Progenitor cell of endocrine pancreas (in vitro differentiated cells): ENCODE data around the gene EXOC7. TPM values are rescaled to one million over a fixed set of nuclear protein-coding genes. Genes with fewer than 3 reads are reported as not detected.

Experiments used
- DNase-seq: peaks from one replicate; pipeline ENCODE4 v3.0.0; 2021; ENCODE audit warnings: low spot score; ENCODE audit not compliant: unreplicated experiment
- H3K27ac Mint-ChIP-seq: 2 replicates; pipeline ENCODE4 v1.8.0; 2021; ENCODE audit warnings: mild to moderate bottlenecking, moderate library complexity, mixed read lengths
- H3K27me3 Mint-ChIP-seq: 2 replicates; pipeline ENCODE4 v1.8.0; 2021; ENCODE audit warnings: mixed read lengths
- H3K36me3 Mint-ChIP-seq: 2 replicates; pipeline ENCODE4 v1.8.0; 2022; ENCODE audit warnings: mixed read lengths; ENCODE audit not compliant: insufficient read depth
- H3K4me1 Mint-ChIP-seq: 2 replicates; pipeline ENCODE4 v1.8.0; 2021; ENCODE audit warnings: low read depth, mixed read lengths
- H3K4me3 Mint-ChIP-seq: 2 replicates; pipeline ENCODE4 v1.8.0; 2021; ENCODE audit warnings: low read depth, mild to moderate bottlenecking, moderate library complexity, mixed read lengths
- H3K9me3 Mint-ChIP-seq: 2 replicates; pipeline ENCODE4 v1.8.0; 2021; ENCODE audit warnings: low read depth, mixed read lengths
- CTCF ChIP-seq: fragments of 200-600 bp; sonication (generic); IDR thresholded peaks from one replicate; pipeline ENCODE4 v1.5.0; 2021; ENCODE audit warnings: antibody characterized with exemption, mild to moderate bottlenecking; ENCODE audit not compliant: unreplicated experiment
- total RNA-seq: library from RNA; stranded (reverse); gene quantifications from 2 replicates; pipeline ENCODE4 v1.2.1, GENCODE V29; 2021

EXOC7 gene
- total RNA-seq, 1 donor from 2014 or later, result 354 TPM

- Mint-ChIP-seq H3K27ac (no peak overlapping the region), H3K36me3 (peaks cover 26% of the 10 kb centered on the region), H3K4me3 (no peak overlapping the region), H3K4me1 (peaks cover 1% of the 10 kb centered on the region), H3K27me3 (no peaks in the 10 kb centered on the region), H3K9me3 (no peaks in the 10 kb centered on the region)
- DNase-seq, result no peak
- no peak for TF ChIP-seq CTCF
These were observed 7.6 kb downstream of the EXOC7 start for GRCh38 chr17:76095943-76096342.

GRCh38 chr17:76094046-76094445 lies 9.5 kb downstream of the EXOC7 start:
- Mint-ChIP-seq H3K4me3 (no peak overlapping the region), H3K27me3 (no peaks in the 10 kb centered on the region), H3K27ac (no peak overlapping the region), H3K36me3 (peaks cover 23% of the 10 kb centered on the region), H3K9me3 (no peaks in the 10 kb centered on the region), H3K4me1 (no peaks in the 10 kb centered on the region)
- no peak for DNase-seq
- TF ChIP-seq CTCF, result no peak

GRCh38 chr17:76092526-76093413 lies 10.8 kb downstream of the EXOC7 start:
- H3K4me3 Mint-ChIP-seq, result no peak overlapping the region
- H3K4me1 Mint-ChIP-seq, result no peaks in the 10 kb centered on the region
- no peaks in the 10 kb centered on the region for H3K9me3 Mint-ChIP-seq
- TF ChIP-seq CTCF, result no peak
- no peaks in the 10 kb centered on the region for H3K27me3 Mint-ChIP-seq
- H3K27ac Mint-ChIP-seq, result no peak overlapping the region
- no peak for DNase-seq
- peaks cover 20% of the 10 kb centered on the region for H3K36me3 Mint-ChIP-seq

- H3K36me3 Mint-ChIP-seq, result peaks cover 14% of the 10 kb centered on the region
- no peaks in the 10 kb centered on the region for H3K9me3 Mint-ChIP-seq
- DNase-seq, result no peak
- no peak for TF ChIP-seq CTCF
- no peaks in the 10 kb centered on the region for H3K4me1 Mint-ChIP-seq
- no peaks in the 10 kb centered on the region for H3K27me3 Mint-ChIP-seq
- H3K4me3 Mint-ChIP-seq, result no peak overlapping the region
- H3K27ac Mint-ChIP-seq, result no peak overlapping the region
These were observed 11.9 kb downstream of the EXOC7 start for GRCh38 chr17:76091526-76092286.

GRCh38 chr17:76090517-76091129 lies 13.0 kb downstream of the EXOC7 start:
- Mint-ChIP-seq H3K27me3 (no peaks in the 10 kb centered on the region), H3K4me3 (no peak overlapping the region), H3K36me3 (peaks cover 15% of the 10 kb centered on the region), H3K9me3 (no peaks in the 10 kb centered on the region), H3K27ac (no peak overlapping the region), H3K4me1 (peaks cover 2% of the 10 kb centered on the region)
- no peak for DNase-seq
- no peak for TF ChIP-seq CTCF
